Endothelial cell of umbilical vein (primary cell): Measurements from ENCODE around the gene SLC35G4.

ENCODE experiments used
- CTCF ChIP-seq, 2 donors: IDR thresholded peaks; 1 replicate in 1 of 2; 2 replicates in 1 of 2; pipeline ENCODE4 v1.5.1; 2011; ENCODE audit warnings: low read length in 2 of 2, mild to moderate bottlenecking in 2 of 2, moderate library complexity in 2 of 2, control low read depth in 1 of 2, inconsistent platforms in 1 of 2, low read depth in 1 of 2; ENCODE audit not compliant: insufficient read depth in 1 of 2; ENCODE audit errors: extremely low read depth in 1 of 2
- POLR2A ChIP-seq: IDR thresholded peaks from 2 replicates; pipeline ENCODE4 v1.6.1; 2012; ENCODE audit warnings: low read depth, mild to moderate bottlenecking, control low read depth, low read length
- POLR2AphosphoS5 ChIP-seq: IDR thresholded peaks from 2 replicates; pipeline ENCODE4 v1.6.1; 2012; ENCODE audit warnings: low read depth, mild to moderate bottlenecking, control low read depth, low read length, moderate library complexity; ENCODE audit not compliant: insufficient read depth

GRCh38 chr18:11649839-11650238 lies 40.4 kb downstream of the SLC35G4 start:
- no peak for TF ChIP-seq POLR2A
- no peak for TF ChIP-seq POLR2AphosphoS5
- TF ChIP-seq CTCF (IDR thresholded peaks at IDR 0.05; ENCODE audit: extremely low read depth in 1 of 2, insufficient read depth in 1 of 2, low read depth in 1 of 2, low read length in 2 of 2) = no peak
